Liver (tissue), 9 donors: ENCODE measurements around the gene COX15. TPM values are rescaled to one million over a fixed set of nuclear protein-coding genes. Genes with fewer than 3 reads are reported as not detected.

Experiments used
- DNase-seq: peaks from one replicate; pipeline ENCODE4 v3.0.0-alpha.2; 2017; ENCODE audit warnings: low spot score
- H3K27ac ChIP-seq, 2 donors: one replicate each; pipeline ENCODE4 v1.7.0; 2013; ENCODE audit warnings: inconsistent platforms in 2 of 2, low read length in 2 of 2, control low read depth in 1 of 2, low read depth in 1 of 2, mild to moderate bottlenecking in 1 of 2
- H3K27me3 ChIP-seq, 4 donors: one replicate each; pipeline versions ENCODE4 v1.6.1 to v1.7.0; 2013; ENCODE audit warnings: low read length in 3 of 4, inconsistent platforms in 1 of 4, mild to moderate bottlenecking in 1 of 4, moderate library complexity in 1 of 4; ENCODE audit not compliant: control insufficient read depth in 4 of 4, insufficient read depth in 4 of 4
- H3K36me3 ChIP-seq, 4 donors: one replicate each; pipeline versions ENCODE4 v1.6.1 to v1.7.0; 2013; ENCODE audit warnings: low read length in 3 of 4, mild to moderate bottlenecking in 3 of 4, low read depth in 1 of 4, moderate library complexity in 1 of 4; ENCODE audit not compliant: control insufficient read depth in 4 of 4, insufficient read depth in 3 of 4
- H3K4me1 ChIP-seq, 4 donors: one replicate each; pipeline versions ENCODE4 v1.6.1 to v1.7.0; 2013; ENCODE audit warnings: low read length in 3 of 4, mild to moderate bottlenecking in 3 of 4, moderate library complexity in 1 of 4; ENCODE audit not compliant: control insufficient read depth in 4 of 4, insufficient read depth in 4 of 4
- H3K4me3 ChIP-seq, 3 donors: one replicate each; pipeline versions ENCODE4 v1.6.1 to v1.7.0; 2013; ENCODE audit warnings: low read length in 3 of 3, control low read depth in 1 of 3, low read depth in 1 of 3, mild to moderate bottlenecking in 1 of 3
- H3K9ac ChIP-seq, 2 donors: one replicate each; pipeline ENCODE4 v1.7.0; 2013; ENCODE audit warnings: low read length in 2 of 2, mild to moderate bottlenecking in 2 of 2, moderate library complexity in 2 of 2, control low read depth in 1 of 2, low read depth in 1 of 2
- H3K9me3 ChIP-seq, 4 donors: one replicate each; pipeline versions ENCODE4 v1.6.1 to v1.7.0; 2013; ENCODE audit warnings: low read length in 3 of 4; ENCODE audit not compliant: control insufficient read depth in 4 of 4
- ATF3 ChIP-seq: IDR thresholded peaks from 2 replicates; pipeline ENCODE4 v1.6.1; 2016; ENCODE audit warnings: antibody characterized with exemption
- EGR1 ChIP-seq, 2 donors: IDR thresholded peaks; 2 replicates each; pipeline ENCODE4 v1.6.1; 2016 to 2018; ENCODE audit warnings: antibody characterized with exemption in 2 of 2, low read depth in 2 of 2
- FOXA1 ChIP-seq: IDR thresholded peaks from 2 replicates; pipeline ENCODE4 v1.6.1; 2016; ENCODE audit warnings: antibody characterized with exemption
- FOXA2 ChIP-seq: IDR thresholded peaks from 2 replicates; pipeline ENCODE4 v1.6.1; 2016; ENCODE audit warnings: antibody characterized with exemption
- GABPA ChIP-seq, 2 donors: IDR thresholded peaks in 1 of 2; conservative IDR thresholded peaks in 1 of 2; 2 replicates each; pipeline ENCODE4 v1.6.1; 2016; ENCODE audit warnings: antibody characterized with exemption in 2 of 2, mild to moderate bottlenecking in 1 of 2, moderate library complexity in 1 of 2
- HNF4A ChIP-seq, 2 donors: conservative IDR thresholded peaks; 2 replicates each; pipeline ENCODE4 v1.6.1; 2016; ENCODE audit warnings: antibody characterized with exemption in 2 of 2, mild to moderate bottlenecking in 2 of 2
- HNF4G ChIP-seq: IDR thresholded peaks from 2 replicates; pipeline ENCODE4 v1.6.1; 2016; ENCODE audit warnings: antibody characterized with exemption
- JUND ChIP-seq, 2 donors: IDR thresholded peaks; 2 replicates each; pipeline ENCODE4 v1.6.1; 2016; ENCODE audit warnings: antibody characterized with exemption in 2 of 2
- NR2F2 ChIP-seq: IDR thresholded peaks from 2 replicates; pipeline ENCODE4 v1.6.1; 2016; ENCODE audit warnings: antibody characterized with exemption
- RAD21 ChIP-seq, 2 donors: IDR thresholded peaks; 2 replicates each; pipeline ENCODE4 v1.6.1; 2016; ENCODE audit warnings: antibody characterized with exemption in 2 of 2, mild to moderate bottlenecking in 2 of 2
- RXRA ChIP-seq, 2 donors: IDR thresholded peaks; 2 replicates each; pipeline ENCODE4 v1.6.1; 2017 to 2018; ENCODE audit warnings: antibody characterized with exemption in 2 of 2, mild to moderate bottlenecking in 1 of 2
- SP1 ChIP-seq: IDR thresholded peaks from 2 replicates; pipeline ENCODE4 v1.6.1; 2018; ENCODE audit warnings: antibody characterized with exemption, mild to moderate bottlenecking
- TAF1 ChIP-seq: conservative IDR thresholded peaks from 2 replicates; pipeline ENCODE4 v1.6.1; 2016; ENCODE audit warnings: antibody characterized with exemption, mild to moderate bottlenecking
- YY1 ChIP-seq: IDR thresholded peaks from 2 replicates; pipeline ENCODE4 v1.6.1; 2016; ENCODE audit warnings: antibody characterized with exemption, mild to moderate bottlenecking
- WGBS: extraction: QIAGEN DNeasy Blood & Tissue Kit; methylation state at CpG from one replicate; pipeline ENCODE4 v1.1.7; 2013; 5-methylcytosine and 5-hydroxymethylcytosine counted together
- polyA plus RNA-seq, 2 donors: library from polyadenylated mRNA; stranded (reverse) in 1 of 2; unstranded in 1 of 2; fragments of 200-250 nt in 1 of 2; fragments of >200 nt in 1 of 2; fragmentation: Nextera tagmentation in 1 of 2; extraction: Ambion mirVana in 1 of 2; gene quantifications; one replicate each; pipeline versions ENCODE4 v1.2.1 to v1.2.3, GENCODE V29; 2013 to 2015
- total RNA-seq, 2 donors: library from RNA; depleted of rRNA; stranded (reverse); fragments of >200 nt; gene quantifications; one replicate each; pipeline ENCODE4 v1.2.3, GENCODE V29; 2014
- TF ChIP-seq, protein P1 (sequence below): fragments of 150-350 bp; IDR thresholded peaks from 2 replicates; pipeline ENCODE4 v1.5.1; 2017; ENCODE audit warnings: improper control_type of control experiment, low read depth, low read length; ENCODE audit not compliant: missing input control
- TF ChIP-seq, protein P2 (sequence below): IDR thresholded peaks from 2 replicates; pipeline ENCODE4 v1.6.1; 2016; ENCODE audit warnings: antibody characterized with exemption
- TF ChIP-seq, protein P3 (sequence below): IDR thresholded peaks from 2 replicates; pipeline ENCODE4 v1.6.1; 2016; ENCODE audit warnings: antibody characterized with exemption, mild to moderate bottlenecking
- donor health status: healthy.
- donor health status: healthy.
- donor health status: healthy.
- donor health status: healthy.
- donor health status: healthy.

Gene COX15
- total and polyA plus RNA-seq, 4 donors: 13.4 to 25.2 (median 20.8) TPM

- Histone ChIP-seq H3K27me3 (no peaks in the 10 kb centered on the region), H3K4me3 (no peak overlapping the region), H3K9me3 (no peaks in the 10 kb centered on the region), H3K9ac (no peak overlapping the region), H3K4me1 (peaks cover 0 to 6% (median 2%) of the 10 kb centered on the region in 4 donors), H3K36me3 (no peaks in the 10 kb centered on the region), H3K27ac (no peak overlapping the region)
- DNase-seq: no peak
- TF ChIP-seq SP1 (no peak), FOXA2 (no peak), EGR1 (IDR thresholded peaks at IDR 0.05; ENCODE audit: low read depth in 2 of 2) (no peak)
- TF ChIP-seq, protein P1, sequence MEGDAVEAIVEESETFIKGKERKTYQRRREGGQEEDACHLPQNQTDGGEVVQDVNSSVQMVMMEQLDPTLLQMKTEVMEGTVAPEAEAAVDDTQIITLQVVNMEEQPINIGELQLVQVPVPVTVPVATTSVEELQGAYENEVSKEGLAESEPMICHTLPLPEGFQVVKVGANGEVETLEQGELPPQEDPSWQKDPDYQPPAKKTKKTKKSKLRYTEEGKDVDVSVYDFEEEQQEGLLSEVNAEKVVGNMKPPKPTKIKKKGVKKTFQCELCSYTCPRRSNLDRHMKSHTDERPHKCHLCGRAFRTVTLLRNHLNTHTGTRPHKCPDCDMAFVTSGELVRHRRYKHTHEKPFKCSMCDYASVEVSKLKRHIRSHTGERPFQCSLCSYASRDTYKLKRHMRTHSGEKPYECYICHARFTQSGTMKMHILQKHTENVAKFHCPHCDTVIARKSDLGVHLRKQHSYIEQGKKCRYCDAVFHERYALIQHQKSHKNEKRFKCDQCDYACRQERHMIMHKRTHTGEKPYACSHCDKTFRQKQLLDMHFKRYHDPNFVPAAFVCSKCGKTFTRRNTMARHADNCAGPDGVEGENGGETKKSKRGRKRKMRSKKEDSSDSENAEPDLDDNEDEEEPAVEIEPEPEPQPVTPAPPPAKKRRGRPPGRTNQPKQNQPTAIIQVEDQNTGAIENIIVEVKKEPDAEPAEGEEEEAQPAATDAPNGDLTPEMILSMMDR: no peak
- WGBS: 85% methylated on average over 2 of the region's 2 CpGs
Observed at GRCh38 chr10:99768556-99768955, 36.6 kb upstream of the COX15 start.

DNA sequence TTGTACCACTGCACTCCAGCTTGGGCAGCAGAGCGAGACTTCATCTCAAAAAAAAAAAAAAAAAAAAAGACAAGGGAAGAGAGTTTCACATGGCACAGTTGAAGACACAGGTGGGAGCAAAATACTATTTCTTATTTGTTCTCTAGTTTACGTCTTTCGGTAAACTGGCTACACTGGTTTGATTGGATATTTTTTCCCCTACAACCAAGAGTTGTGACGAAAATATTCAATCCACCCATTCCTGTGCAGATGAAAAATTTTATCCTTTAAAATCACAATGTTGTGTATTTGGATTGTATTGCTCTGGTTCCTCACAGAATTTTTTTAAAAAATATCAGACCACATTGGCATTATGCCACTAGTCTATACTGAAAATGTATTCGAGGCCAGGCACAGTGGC lies 36.0 kb upstream of the COX15 start:
- 72% methylated on average over 5 of the region's 5 CpGs for WGBS
- H3K4me1 ChIP-seq: peaks cover 0 to 6% (median 2%) of the 10 kb centered on the region in 4 donors
- no peaks in the 10 kb centered on the region for H3K9me3 ChIP-seq
- no peak overlapping the region for H3K27ac ChIP-seq
- H3K27me3 ChIP-seq: no peaks in the 10 kb centered on the region
- H3K9ac ChIP-seq: no peak overlapping the region
- no peak for TF ChIP-seq FOXA2
- no peak for TF ChIP-seq EGR1 (IDR thresholded peaks at IDR 0.05; ENCODE audit: low read depth in 2 of 2)
- DNase-seq: no peak
- H3K4me3 ChIP-seq: no peak overlapping the region
- H3K36me3 ChIP-seq: no peaks in the 10 kb centered on the region

DNA sequence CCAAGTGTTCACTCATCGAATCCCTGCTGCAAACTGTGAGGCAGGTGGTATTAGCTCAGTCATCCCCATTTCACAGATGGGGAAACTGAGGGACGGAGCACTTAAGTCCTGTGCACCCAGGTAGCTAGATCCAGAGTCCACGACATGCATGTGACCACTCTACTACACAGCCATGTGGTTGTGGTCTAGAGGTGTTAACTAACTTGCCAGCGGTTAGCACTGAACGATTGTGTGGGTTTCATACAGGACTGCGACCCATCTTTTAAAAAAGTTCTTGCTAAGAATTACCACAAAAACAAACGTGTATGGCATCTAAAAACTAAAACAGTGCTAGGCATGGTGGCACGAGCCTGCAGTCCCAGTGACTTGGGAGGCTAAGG lies 34.4 kb upstream of the COX15 start:
- no peak for DNase-seq
- Histone ChIP-seq H3K4me1 (peaks cover 0 to 6% (median 2%) of the 10 kb centered on the region in 4 donors), H3K27me3 (no peaks in the 10 kb centered on the region), H3K4me3 (no peak overlapping the region), H3K9me3 (no peaks in the 10 kb centered on the region), H3K9ac (no peak overlapping the region), H3K27ac (no peak overlapping the region), H3K36me3 (peaks cover 0 to 2% (median 0%) of the 10 kb centered on the region in 4 donors)
- 79% methylated on average over 8 of the region's 8 CpGs for WGBS
- TF ChIP-seq, protein P1: no peak
- TF ChIP-seq HNF4A (conservative IDR thresholded peaks at IDR 0.05) (no peak), EGR1 (IDR thresholded peaks at IDR 0.05; ENCODE audit: low read depth in 2 of 2) (no peak), RAD21 (IDR thresholded peaks at IDR 0.05) (no peak), ATF3 (no peak), FOXA1 (no peak), GABPA (IDR thresholded peaks at IDR 0.05 in 1 of 2, conservative IDR thresholded peaks at IDR 0.05 in 1 of 2) (no peak), FOXA2 (no peak), TAF1 (no peak), NR2F2 (no peak), YY1 (no peak), HNF4G (no peak), JUND (IDR thresholded peaks at IDR 0.05) (no peak), RXRA (IDR thresholded peaks at IDR 0.05) (no peak)
- TF ChIP-seq, protein P2, sequence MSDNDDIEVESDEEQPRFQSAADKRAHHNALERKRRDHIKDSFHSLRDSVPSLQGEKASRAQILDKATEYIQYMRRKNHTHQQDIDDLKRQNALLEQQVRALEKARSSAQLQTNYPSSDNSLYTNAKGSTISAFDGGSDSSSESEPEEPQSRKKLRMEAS: no peak
- TF ChIP-seq, protein P3, sequence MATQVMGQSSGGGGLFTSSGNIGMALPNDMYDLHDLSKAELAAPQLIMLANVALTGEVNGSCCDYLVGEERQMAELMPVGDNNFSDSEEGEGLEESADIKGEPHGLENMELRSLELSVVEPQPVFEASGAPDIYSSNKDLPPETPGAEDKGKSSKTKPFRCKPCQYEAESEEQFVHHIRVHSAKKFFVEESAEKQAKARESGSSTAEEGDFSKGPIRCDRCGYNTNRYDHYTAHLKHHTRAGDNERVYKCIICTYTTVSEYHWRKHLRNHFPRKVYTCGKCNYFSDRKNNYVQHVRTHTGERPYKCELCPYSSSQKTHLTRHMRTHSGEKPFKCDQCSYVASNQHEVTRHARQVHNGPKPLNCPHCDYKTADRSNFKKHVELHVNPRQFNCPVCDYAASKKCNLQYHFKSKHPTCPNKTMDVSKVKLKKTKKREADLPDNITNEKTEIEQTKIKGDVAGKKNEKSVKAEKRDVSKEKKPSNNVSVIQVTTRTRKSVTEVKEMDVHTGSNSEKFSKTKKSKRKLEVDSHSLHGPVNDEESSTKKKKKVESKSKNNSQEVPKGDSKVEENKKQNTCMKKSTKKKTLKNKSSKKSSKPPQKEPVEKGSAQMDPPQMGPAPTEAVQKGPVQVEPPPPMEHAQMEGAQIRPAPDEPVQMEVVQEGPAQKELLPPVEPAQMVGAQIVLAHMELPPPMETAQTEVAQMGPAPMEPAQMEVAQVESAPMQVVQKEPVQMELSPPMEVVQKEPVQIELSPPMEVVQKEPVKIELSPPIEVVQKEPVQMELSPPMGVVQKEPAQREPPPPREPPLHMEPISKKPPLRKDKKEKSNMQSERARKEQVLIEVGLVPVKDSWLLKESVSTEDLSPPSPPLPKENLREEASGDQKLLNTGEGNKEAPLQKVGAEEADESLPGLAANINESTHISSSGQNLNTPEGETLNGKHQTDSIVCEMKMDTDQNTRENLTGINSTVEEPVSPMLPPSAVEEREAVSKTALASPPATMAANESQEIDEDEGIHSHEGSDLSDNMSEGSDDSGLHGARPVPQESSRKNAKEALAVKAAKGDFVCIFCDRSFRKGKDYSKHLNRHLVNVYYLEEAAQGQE: no peak
